HG03045 (cell line): ENCODE data around the gene FBXL12.
"Not testable (repeated sequence)": the region's sequence is repeated elsewhere in the genome, so short reads cannot be mapped to it uniquely, and the experiment has no call there.

Source experiments
- ATAC-seq: cut with Tn5 transposase; IDR thresholded peaks from one replicate; pipeline ENCODE4 v1.9.1; 2021; ENCODE audit warnings: mild to moderate bottlenecking, moderate library complexity; ENCODE audit not compliant: unreplicated experiment

Gene FBXL12

DNA sequence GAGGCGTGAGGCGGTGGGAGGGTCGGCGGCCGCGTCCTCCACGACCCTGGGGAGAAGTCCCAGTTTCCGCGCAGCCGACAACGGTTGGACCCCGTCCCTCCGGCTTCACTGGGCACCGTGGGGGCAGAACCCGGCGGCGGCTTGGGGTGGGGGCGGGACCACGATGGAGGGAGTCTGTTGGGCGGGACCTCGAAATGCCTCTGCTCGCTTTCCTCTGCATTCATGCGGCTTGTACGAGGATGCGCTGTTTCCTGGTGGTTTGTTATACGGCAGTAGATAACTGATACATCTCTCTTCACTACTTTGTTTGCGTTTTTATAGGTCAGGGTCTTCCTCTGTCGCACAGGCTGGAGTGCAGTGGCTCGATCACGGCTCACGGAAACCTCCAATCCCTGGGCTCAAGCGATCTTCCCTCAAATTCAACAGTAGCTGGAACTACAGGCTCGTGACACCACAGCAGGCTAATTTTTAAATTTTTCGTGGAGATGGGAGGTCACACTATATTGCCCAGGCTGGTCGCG, 25.7 kb downstream of the FBXL12 start:
- ATAC-seq = no peak

DNA sequence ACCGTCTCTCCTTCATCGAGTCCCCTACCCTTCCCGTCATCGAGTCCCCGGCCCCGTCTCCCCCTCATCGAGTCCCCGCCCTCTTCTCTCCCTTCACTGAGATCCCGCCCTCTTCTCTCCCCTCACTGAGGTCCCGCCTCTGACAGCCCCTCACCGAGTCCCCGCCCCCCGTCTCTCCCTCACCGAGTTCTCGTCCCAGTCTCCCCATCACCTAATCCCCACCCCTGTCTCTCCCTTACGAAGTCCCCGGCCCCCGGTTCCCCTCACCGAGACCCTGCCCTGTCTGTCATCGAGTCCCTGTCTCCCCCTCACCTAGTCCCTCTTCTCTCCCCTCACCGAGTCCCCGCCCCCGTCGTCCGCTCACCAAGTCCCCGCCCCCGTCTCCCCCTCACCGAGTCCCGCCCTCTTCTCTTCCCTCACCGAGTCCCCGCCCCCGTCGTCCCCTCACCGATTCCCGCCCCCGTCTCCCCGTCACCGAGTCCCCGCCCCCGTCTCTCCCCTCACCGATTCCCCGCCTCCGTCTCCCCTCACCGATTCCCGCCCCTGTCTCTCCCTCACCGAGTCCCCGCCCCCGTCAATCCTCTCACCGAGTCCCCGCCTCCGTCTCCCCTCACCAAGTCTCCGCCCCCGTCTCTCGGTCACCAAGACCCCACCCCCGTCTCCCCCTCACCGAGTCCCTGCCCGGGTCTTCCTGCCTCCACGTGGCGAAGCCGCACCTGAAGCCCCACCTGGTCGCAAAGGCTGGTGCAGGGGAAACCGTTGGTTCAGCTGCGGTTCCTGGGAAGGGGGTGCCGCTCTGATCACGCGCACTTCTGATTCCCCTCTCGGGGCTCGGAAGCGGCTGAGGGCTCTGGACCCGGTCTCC, 26.4 kb downstream of the FBXL12 start:
- ATAC-seq = no peak

DNA sequence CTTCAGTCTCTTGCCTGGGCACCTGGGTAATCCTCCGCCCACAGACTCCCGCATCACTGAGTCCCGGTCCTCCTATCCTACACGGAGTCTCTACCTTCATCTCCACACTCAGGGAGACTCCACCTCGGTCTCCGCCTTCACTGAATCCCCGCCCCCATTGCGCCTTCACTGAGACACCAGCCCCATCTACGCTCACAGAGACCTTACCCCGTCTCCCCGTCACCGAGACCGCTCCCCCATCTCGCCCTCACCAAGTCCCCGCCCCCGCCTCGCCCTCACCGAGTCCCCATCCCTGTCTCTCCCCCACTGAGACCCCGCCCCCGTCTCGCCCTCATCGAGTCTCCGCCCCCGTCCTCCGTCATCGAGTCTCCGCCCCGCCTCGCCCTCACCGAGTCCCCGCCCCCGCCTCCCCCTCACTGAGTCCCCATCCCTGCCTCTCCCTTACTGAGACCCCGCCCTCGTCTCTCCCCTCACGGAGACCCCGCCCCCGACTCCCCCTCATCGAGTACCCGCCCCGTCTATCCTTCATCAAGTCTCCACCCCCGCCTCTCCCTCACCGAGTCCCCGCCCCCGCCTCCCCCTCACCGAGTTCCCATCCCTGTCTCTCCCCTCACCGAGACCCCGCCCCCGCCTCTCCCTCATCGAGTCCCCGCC, 27.2 kb downstream of the FBXL12 start:
- ATAC-seq = no peak

DNA sequence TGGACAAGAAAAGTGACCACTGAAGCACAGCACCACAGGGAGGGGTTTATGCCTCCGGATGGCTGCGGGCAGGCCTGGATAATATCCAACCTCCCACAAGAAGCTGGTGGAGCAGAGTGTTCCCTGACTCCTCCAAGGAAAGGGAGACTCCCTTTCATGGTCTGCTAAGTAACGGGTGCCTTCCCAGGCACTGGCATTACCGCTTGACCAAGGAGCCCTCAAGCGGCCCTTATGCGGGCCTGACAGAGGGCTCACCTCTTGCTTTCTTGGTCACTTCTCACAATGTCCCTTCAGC, 27.9 kb downstream of the FBXL12 start:
- not testable (repeated sequence) for ATAC-seq

DNA sequence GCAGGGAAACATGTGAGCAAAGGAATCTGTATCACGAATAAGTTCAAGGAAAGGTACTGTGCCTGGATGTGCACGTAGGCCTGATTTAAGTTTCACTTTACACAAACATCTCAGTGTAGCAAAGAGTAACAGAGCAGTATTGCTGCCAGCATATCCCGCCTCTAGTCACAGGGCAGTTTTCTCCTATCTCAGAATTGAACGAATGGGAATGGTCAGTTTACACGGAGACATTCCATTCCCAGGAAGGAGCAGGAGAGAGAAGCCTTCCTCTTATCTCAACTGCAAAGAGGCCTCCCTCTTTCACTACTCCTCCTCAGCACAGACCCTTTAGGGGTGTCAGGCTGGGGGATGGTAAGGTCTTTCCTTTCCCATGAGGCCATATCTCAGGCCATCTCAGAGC, 29.3 kb downstream of the FBXL12 start:
- not testable (repeated sequence) for ATAC-seq

DNA sequence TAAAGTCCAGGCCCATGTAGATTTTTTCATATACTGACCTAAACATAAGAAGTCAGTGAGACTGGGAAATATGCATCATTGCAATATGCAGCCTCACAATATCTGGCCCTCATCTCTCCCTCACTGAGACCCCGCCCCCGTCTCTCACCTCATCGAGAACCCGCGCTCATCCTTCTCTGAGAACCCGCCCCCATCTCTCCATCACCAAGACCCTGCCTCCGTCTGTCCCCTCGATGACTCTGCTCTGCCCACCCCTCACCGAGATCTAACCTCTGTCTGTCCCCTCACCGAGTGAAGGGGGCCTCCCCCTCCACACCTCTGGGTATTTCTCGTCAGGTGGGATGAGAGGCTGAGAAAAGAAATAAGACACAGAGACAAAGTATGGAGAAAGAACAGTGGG, 29.8 kb downstream of the FBXL12 start:
- no peak for ATAC-seq

DNA sequence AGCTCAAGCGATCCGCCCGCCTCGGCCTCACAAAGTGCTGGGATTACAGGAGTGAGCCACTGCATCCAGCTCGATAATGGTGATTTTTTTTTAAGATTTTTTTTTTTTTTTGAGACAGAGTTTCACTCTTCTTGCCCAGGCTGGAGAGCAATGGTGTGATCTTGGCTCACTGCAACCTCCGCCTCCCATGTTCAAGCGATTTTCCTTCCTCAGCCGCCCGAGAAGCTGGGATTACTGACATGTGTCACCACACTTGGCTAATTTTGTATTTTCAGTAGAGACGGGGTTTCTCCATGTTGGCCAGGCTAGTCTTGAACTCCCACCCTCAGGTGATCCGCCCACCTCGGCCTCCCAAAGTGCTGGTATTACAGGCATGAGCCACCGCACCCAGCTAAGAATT, 30.3 kb downstream of the FBXL12 start:
- not testable (repeated sequence) for ATAC-seq

DNA sequence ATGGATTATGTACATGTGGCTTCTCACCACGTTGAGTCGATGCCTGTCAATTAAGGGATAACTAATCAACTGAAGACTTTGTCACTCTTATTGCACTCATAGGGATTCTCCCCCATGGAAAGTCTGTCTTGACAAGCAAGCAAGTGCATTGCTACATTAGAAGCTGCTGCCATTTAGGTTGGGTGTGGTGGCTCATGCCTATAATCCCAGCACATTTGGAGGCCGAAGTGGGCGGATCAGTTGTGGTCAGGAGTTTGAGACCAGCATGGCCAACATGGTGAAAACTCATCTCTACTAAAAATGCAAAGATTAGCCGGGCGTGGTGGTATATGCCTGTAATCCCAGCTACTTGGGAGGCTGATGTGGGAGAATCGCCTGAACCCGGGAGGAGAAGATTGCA, 32.1 kb downstream of the FBXL12 start:
- no peak for ATAC-seq

DNA sequence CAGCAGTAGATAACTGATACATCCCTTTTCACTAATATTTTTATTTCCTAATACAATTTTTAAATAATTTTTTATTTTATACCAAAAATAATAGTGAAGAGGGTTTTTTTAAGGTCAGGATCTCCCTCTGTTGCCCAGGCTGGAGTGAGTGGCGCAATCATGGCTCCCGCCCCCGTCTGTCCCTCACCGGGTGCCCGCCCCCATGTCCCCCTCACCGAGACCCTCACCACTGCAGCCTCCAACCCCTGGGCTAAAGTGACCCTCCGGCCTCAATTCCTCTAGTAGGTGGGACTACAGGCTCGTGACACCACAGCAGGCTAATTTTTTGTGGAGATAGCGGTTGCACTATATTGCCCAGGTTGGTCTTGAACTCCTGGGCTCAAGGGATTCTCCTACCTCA, 32.5 kb downstream of the FBXL12 start:
- ATAC-seq = no peak

DNA sequence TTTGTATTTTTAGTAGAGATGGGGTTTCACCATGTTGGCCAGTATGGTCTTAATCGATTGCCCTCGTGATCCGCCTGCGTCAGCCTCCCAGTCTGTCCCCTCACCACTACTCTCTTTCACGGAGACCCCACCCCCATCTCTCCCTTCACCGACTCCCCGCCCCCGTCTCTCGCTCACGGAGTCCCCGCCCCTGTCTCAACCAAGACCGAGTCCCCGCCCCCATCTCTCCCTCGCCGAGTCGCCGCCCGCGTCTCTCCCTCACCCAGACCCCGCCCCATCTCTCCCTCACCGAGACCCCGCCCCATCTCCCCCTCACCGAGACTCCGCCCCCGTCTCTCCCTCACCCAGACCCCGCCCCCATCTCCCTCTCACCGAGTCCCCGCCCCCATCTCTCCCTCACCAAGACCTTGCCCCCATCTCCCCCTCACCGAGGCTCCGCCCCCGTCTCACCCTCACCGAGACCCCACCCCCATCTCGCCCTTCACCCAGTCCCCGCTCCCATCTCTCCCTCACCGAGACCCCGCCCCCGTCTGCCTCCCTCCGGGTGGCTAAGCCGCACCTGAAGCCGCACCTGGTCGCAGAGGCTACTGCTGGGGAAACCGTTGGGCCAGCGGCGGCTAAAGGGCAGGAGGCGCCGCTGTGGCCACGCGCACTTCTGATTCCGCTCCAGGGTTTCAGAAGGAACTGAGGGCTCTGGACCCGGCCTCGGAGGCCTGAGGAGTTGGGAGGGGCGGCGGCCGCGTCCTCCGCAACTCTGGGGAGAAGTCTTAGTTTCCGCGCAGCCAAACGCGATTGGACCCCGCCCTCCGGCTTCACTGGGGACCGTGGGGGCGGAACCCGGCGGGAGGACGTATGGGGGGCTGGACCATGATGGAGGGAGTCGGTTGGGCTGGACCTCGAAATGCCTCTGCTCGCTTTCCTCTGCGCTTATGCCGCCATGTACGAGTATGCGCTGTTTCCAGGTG, 33.2 kb downstream of the FBXL12 start:
- peak; percentile 70 for ATAC-seq

DNA sequence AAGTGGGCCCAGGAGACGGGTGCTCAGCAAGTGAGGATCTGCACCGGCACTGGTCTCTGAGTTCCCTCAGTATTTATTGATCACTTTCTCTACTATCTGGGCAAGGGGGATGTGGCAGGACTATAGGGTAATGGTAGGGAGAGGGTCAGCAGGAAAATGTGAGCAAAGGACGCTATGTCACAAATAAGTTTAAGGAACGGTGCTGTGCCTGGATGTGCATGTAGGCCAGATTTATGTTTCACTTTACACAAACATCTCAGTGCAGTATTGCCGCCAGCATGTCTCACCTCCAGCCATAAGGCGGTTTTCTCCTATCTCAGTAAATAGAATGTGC, 34.7 kb downstream of the FBXL12 start:
- ATAC-seq = not testable (repeated sequence)

DNA sequence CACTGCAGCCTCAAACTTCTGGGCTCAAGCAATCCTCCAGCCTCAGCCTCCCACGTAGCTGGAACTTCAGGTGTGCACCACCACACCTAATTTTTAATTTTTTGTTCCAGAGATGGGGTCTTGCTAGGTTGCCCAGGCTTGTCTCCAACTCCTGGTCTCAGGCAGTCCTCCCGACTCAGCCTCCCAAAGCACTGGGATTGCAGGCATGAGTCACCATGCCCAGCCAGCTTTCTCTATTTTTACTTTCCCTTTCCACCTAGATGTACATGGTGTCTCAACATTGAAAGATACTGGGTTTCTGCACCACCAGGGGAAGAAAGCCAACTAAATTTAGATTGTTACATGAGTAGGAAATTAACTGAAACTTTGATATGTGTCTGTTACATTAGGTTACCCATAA, 36.5 kb downstream of the FBXL12 start:
- no peak for ATAC-seq

DNA sequence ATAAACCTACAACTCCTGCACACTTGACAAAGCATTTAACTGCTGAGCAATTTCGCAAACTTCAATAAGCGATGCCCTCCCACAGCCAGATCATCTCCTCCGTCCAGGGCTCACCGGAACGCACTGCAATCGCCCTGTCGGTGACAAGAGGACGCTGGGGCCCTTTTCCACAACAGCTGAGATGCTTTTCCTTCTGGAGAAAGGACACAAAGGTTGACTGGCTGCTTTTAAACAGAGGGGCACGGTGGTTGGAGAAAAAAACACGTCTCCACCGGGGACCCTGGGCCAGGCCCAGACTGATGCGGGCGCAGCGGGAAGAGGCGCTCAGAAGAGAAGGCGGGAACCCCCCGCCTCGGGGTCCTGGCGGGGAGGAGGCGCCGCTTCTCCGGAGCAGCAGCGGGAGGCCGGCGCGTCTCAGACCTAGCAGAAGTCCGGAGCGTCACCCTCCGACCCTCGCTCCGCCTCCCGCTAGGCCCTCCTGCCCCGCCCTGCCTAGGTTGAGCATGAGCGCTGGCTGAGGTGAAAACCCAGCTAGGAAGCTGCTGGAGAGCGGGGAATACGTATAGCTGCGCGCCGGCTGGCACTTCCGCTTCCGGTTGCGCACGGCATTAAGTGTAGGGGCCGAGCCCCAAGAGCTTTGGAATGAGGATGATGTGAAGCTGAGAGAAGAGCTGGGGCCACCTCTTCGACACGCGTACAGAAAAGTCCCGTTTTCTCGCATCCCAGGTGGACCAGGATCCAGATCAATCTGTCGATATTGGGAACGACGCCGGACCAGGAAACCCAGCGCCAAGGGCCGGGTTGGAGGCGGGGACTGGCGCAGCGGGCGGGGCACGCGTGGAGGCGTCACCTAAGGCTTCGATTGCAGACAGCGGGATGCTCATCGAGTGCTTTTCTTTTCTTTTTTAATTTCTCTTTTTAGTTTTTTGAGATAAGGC, 50.4 kb downstream of the FBXL12 start, which contains the start of gene ZNF846:
ZNF846 (minus strand) TSS at position 564 of the 938 bp plus-strand sequence. CDS start 3,788 bp downstream, outside the sequence.
- ATAC-seq = peak; percentile 97
